GM18873 (cell line): ENCODE results near the gene ZCCHC17.
"Not testable (repeated sequence)": the region's sequence is repeated elsewhere in the genome, so short reads cannot be mapped to it uniquely, and the experiment has no call there.

Experiments
- ATAC-seq: cut with Tn5 transposase; IDR thresholded peaks from one replicate; pipeline ENCODE4 v1.9.1; 2021; ENCODE audit warnings: mild to moderate bottlenecking, moderate library complexity, moderate number of reproducible peaks; ENCODE audit not compliant: unreplicated experiment, low FRiP score

Gene ZCCHC17, protein sequence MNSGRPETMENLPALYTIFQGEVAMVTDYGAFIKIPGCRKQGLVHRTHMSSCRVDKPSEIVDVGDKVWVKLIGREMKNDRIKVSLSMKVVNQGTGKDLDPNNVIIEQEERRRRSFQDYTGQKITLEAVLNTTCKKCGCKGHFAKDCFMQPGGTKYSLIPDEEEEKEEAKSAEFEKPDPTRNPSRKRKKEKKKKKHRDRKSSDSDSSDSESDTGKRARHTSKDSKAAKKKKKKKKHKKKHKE

DNA sequence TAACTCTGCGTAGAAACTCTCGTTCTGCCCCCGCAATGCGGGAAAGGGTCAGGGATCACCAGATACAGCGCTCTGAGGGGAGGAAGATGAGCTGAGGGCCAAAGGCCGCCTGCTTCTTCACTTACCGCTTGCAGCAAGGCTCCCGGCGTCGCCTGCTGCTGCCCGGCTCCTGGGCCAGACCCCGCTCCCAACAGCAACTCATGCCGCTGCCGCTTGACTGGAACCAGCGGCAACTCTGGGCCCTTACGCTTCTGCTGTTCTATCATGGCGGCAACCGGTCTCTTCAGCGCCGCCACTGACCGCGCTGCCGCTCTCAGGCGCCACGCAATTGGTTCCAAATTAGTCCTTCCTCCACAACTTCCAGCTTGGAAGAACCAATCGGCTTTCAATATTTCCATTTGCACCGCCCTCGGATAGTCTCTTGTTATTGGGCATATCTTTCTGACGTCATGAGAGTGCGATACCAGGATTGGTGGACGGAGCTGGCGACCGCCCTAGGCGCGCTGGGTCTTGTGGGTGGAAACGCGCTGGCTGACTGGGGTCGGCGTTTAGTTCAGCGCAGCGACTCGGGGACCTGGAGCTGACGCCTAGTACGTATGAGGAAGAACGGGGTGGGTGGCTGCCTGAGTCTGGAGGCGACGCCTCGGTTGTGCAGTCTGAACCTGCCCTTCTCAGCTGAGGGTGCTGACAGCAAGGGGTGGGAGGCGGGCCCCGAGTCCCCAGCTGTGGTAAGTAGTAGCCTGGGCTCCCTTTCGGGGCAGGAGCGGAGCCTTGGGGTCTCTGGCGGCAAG lies at the start of gene ZCCHC17, which contains the start of gene SNRNP40:
Gene ZCCHC17, plus strand, starts transcription at position 547 of the 791 bp plus-strand sequence. CDS start 13,067 bp downstream, outside the sequence.
Gene SNRNP40, minus strand, starts transcription at position 303 of the 791 bp plus-strand sequence. Its CDS starts 37 bp downstream, at position 266.
- peak; percentile 94 for ATAC-seq

DNA sequence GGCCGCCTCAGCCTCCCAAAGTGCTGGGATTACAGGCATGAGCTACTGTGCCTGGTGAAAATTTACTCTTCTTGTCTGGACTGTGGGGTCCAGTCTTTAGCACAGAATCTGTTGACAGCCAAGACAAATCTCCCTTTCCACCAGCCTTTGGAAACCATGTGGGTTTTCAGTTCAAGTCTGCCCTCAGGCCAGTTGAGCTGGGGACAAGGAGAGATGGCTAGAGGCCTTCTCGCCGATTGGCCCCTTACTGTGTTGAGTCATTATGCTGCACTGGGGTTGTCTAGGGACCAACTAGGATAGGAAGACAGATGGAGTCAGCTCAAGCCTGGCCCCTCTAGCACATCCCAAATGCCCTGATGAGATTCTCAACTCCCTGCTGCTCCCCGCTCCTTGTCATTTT lies 48.6 kb upstream of the ZCCHC17 start:
- ATAC-seq: no peak

DNA sequence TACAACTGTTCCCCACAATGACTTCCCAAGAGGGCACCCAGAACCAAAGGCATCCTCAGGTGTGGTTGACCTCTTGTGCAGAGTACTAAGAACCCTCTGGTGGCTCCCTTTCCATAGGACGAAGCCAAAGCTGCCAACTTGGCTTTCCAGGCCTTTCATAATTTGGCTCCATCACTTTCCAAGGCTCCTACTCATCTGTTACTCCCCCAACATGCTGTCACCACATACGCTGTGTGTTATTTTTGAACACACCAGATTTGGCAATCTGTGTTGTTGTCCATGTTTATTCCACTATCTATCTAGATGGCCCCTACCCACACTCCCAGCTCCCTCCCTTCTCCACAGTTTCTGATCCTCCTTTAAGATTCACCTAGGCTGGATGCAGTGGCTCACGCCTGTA lies 47.0 kb upstream of the ZCCHC17 start:
- ATAC-seq: no peak

DNA sequence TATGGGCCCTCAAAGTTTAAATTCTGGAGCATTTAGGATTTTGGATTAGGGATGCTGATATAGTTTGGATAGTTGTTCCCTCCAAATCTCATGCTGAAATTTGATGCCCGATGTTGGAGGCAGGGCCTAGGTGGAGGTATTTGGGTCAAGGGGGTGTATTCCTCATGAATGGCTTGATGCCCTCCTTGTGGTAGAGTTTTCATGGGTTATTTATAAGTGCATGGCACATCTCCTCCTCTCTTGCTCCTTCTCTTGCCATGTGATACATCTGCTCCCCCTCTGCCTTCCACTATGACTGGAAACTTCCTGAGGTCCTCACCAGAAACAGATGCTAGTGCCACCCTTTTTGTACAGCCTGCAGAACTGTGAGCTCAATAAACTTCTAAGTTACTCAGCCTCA lies 39.6 kb upstream of the ZCCHC17 start:
- no peak for ATAC-seq

DNA sequence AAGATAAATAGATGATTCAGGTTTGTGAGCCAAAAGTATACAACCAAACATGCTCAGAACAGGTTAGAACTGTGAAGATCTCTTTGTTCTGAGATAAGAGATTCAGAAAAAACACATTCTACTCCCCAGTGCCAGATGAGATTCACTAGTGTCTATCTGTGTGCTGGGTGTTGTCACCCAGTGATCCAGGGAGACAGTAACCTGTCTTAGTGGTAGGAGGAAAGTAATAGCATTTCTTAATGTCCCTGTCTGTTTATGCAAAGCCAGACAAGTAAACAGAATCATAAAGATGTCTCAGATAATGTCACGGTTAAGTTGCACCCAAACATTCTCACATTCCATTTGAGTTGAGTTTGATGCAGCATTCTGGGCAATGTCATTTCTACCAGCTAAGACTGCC lies 38.3 kb upstream of the ZCCHC17 start:
- ATAC-seq: no peak

DNA sequence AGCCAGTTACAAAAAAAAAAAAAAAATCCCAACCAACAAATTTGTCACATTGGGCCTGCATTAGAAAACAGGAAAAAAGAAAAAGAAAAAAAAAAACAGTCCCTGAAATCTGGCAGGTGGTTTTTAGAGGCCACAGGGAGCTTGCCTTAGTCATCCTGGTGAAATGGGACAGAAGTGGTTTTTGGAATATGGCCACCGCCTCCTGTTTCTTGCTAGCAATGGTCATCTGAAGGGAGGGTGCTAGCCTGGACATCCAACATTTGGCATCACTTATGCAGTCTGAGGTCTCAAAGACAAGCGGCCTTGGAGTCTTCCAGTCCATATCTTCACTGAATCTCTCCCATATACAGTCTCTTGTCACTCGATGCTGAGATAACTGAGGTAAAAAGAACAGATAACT lies 37.1 kb upstream of the ZCCHC17 start:
- ATAC-seq: no peak

DNA sequence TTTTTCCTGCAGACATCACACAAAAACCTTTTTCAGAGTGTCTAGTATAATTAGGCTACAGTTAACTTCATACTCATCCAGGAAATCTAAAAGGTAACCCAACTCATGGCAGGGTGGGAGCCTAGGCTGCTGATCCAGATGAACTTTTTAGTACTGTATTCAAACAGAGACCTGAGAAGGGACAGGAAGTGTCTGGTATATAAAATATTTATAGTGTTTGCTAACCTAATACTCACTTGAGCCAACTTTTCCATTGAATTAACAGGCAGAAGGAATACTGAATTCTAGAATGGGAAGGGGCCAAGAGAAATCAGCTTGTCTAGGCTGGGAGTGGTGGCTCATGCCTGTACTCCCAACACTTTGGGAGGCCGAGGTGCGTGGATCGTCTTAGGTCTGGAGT lies 34.9 kb upstream of the ZCCHC17 start:
- ATAC-seq: no peak

DNA sequence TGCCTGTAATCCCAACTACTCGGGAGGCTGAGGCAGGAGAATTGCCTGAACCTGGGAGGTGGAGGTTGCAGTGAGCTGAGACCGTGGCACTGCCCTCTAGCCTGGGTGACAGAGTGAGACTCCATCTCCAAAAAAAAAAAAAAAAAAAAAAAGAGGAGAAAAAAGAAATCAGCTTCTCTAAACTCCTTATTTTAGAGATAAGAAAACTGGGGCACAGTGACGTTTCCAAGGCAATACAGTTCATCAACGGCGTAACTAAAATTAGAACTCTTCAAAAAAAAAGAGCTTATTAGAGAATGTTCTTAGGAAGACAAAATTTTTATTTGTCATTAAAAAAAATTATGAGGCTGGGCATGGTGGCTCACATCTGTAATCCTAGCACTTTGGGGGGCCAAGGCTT lies 34.4 kb upstream of the ZCCHC17 start:
- ATAC-seq: not testable (repeated sequence)

DNA sequence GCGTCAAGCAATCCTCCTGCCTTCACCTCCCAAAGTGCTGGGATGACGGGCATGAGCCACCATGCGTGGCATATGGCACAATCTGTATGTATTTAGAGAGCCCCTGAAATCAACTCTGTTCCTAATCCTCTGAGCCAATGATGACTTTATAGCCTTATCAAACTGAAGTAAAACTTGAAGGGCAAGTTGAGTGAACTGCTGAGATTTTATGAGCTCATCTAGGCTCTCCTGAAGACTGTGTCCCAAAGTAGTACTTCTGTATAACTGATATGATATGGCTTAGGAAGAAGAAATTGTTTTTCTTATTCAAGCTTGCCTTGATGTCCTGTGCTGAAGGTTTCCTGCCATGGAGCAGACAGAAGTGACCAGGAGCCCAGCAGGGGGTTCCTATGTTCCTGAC lies 33.4 kb upstream of the ZCCHC17 start:
- no peak for ATAC-seq

DNA sequence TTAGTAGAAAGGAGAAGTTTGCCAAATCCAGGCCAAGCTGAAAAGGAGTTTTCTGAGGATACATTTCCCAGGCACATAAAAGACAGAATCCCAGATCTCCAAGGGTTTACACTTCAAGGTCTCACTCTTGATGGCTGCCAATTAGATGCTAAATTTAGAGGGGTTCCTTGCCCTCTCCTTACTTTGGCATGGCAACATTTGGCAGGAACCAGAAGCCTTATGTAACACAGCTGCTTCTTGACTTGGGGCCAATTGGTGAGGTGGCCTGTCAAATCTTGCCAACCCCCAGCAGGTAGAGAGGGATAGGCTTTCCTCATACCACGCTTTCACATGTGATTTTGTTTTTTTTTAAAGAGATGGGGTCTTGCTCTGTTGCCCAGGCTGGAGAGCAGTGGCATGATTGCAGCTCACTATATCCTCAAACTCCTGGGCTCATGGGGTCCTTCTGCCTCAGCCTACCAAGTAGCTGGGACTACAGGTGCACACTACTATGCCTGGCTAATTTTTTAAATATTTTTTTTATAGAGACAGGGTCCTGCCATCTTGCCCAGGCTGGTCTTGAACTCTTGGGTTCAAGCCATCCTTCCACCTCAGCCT lies 31.9 kb upstream of the ZCCHC17 start:
- no peak for ATAC-seq

DNA sequence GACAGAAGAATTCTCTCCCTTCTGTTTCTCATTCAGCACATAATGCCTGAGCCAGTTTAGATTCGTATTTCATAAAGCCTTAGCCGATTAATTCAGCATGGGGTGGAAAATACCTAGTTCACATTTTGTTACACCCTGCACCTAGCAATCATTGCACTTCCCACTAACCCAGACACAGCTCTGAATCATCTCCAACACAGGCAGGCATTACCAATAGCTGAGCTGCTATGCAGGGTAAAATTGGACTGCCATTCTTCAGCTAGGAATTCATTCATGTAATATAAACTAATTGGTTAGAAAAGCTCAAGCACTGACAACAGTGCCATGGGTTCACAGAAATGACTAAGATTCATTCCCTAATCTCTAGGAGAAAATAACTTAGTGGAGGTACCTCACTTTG lies 30.3 kb upstream of the ZCCHC17 start:
- ATAC-seq: no peak

DNA sequence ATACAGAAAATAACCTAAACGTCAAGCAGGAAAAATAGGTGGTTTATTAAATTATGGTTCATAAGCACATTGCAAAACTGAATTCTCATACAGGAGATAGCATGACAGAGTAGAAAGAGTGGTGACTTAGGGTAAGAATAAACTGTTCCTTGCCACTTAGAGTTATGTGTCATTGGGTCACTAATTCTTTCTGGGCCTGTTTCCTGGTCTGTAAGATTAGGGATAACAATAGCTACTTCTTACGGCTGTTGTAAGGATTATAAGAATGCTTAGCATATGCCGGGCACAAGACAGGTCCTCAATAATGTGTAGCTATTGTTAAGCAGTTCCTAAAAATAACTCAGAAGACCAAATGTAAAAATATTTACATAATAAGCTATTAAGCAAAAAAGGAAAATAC lies 24.5 kb upstream of the ZCCHC17 start:
- ATAC-seq: no peak

DNA sequence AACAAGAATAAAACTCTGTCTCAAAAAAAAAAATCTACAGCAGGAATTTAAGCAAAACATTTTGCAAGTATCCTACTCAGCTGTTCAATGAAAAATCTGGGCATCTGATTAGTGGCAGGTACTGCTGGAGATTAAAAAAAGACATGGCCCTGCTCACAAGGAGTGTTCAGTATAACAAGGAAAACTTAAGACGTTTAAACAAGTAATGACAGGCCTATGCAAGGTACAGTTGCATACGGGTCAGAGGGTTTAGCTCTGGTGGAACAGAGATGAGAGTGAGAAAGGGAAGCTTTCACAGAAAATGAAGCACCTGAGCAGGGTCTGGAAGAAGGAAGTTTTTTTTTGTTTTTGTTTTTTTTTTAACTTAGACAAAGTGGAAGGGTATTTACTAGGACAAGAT lies 23.2 kb upstream of the ZCCHC17 start:
- no peak for ATAC-seq

DNA sequence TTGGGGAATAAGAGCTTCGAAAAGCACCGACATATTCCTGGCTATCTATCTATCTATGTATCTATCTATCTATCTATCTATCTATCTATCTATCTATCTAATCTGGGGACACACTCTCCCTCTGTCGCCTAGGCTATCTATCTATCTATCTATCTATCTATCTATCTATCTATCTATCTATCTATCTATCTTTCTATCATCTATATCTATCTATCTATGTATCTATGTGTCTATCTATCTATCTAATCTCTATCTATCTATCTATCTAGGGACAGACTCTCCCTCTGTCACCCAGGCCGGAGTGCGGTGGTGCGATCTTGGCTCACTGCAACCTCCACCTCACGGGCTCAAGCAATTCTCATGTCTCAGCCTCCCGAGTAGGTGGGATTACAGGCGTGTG lies 14.4 kb upstream of the ZCCHC17 start:
- ATAC-seq: not testable (repeated sequence)

DNA sequence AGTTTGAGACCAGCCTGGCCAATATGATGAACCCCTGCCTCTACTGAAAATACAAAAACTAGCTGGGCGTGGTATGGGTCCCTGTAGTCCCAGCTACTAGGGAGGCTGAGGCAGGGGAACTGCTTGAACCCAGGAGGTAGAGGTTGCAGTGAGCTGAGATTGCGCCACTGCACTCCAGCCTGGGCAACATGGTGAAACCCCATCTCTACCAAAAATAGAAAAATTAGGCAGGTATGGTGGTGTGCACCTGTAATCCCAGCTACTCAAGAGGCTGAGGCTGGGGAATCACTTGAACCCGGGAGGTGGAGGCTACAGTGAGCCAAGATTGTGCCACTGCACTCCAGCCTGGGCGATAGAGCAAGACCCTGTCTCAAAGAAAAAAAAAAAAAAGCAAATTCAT lies 9.0 kb upstream of the ZCCHC17 start:
- ATAC-seq: not testable (repeated sequence)

DNA sequence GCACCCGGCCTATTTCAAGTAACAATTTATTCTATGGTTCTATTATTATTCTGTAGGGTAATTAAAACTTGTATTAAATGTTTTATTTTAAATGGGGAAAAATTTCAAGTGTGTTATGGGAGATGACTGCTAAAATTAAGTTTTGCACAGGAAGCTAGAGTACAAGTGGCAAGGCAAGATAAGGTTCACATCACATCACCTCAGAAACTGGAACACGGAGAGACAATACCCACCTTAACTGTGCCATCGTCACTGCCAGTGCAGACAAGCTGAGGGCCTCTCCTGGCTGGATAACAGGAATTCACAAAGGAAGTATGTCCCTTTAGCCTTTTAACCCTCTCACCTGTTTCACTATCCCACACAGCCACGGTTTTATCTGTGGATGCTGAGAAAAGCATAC lies 7.8 kb upstream of the ZCCHC17 start:
- no peak for ATAC-seq

DNA sequence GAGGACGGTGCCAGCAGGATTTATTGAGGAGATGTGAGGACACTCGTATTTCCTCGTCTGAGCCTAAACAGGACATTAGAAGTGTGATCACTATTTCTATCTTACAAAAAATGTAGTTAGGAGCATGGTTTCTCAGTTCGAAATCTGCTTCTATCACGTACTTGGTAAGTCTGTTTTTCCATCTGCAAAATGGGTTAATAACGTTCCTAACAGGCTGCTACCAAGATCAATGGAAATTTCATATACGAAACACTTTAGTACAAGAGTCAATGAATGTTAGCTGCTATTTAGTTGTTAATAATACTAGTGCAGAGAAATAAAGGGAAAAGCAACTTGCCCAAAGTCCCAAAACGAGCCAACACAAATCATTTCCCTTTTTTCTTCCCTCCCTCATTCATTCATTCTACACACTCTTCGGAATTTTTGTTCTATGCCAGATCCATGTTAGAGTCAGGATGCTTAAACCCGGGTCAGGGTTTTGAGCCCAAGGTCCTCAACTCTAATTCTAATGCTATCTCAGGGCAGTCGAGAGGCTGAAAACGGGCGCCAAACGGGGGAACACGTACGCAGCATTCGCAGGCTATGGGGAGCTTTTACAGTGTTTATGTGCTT lies 852 bp upstream of the ZCCHC17 start:
- no peak for ATAC-seq

DNA sequence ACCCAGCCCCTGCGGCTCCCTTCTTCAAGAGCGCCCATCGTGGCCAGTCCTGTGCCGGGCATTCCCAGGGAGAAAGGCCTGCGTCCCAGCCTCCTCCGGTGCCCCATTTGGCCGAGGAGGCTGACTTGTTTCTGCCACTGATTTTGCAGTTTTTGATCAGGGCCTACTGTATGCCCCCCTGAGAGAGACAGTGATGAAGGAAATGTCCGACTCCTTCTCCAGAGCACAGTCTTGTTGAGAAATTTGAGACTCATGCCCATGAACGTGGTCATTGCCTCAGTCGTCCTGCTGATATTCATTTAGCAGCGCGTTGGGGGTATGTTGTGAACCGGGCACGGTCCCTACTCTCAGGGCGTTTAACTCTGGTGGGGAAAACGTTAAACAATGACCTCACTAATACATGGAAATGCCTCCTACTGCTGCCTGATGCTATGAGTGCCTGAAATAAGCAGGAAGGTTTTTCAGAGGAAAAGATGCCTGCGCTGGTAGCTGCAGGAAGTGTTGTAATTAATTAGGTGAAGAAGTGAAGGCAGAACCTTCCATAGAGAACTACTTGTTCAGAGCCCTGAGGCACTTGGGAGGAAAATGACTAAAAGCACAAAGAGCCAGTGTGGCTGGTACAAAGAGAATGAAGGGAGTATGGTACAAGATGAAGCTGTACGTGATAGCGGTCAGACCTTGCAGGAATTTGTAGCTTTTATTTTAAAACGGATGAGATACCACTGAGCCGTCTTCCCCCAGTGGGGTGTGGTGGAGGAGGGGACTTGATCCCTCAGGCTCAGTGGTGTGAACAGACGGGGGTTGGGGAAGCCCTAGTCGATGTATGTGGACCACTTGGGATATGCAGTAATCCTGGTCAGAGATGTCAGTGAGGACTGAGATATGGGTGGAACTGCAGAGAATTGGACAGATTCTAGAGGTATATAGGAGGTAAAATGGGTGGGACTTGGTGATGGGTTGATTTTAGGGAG lies 730 bp downstream of the ZCCHC17 start:
- ATAC-seq: no peak

DNA sequence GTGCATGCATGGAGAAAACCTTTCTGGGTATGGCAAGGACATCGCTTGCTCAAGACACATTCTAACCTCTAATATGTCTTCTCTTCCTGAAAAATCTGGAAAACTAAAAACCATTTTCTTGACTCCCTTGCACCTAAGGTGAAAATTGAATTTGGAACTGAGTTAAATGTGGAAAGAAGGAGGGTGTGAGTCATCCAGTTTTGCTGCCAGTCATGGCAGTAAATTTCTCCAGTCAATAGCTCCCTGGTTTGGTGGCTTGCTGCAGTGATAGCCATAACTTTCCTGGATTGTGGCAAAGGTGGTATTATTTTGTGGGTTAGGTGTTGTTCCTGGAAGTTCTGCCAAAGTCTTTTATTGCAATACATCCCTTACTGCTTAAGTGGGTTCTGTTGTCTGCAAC lies 2.5 kb downstream of the ZCCHC17 start:
- no peak for ATAC-seq

DNA sequence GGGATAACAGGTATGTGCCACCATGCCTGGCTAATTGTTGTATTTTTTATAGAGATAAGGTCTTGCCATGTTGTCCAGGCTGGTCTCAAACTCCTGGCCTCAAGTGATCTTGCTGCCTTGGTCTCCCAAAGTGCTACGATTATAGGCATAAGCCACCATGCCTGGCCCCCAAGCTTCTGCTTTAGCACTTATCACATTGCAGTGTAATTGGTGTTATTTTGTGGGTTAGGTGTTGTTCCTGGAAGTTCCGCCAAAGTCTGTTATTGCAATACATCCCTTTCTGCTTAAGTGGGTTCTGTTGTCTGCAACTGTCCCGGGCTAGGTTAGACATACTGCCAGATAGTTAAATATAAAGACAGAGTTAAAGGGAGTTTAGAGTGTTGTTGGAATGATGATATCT lies 3.4 kb downstream of the ZCCHC17 start:
- no peak for ATAC-seq
